ENCODE results near the gene MTFR1L. TPM values are rescaled to one million over a fixed set of nuclear protein-coding genes. Genes with fewer than 3 reads are reported as not detected.

Gene MTFR1L
- total and polyA plus RNA-seq, 7 donors: 26.1 to 150 (median 106) TPM

GRCh38 chr1:25813071-25813733, 6.6 kb upstream of the MTFR1L start:
- H3K27me3 ChIP-seq: no peaks in the 10 kb centered on the region
- intact Hi-C loops (cut with DNase I): loop anchor here (10.0 kb wide), 1 partner anchor 568 kb away; the partner anchor contains the start of gene RSRP1
- no peak for DNase-seq
- no peak overlapping the region for H3K4me3 ChIP-seq
- H3K27ac ChIP-seq: no peak overlapping the region
- H3K36me3 ChIP-seq: peaks cover 12 to 77% (median 39%) of the 10 kb centered on the region in 4 donors
- 81 to 83% methylated on average over 11 of the region's 11 CpGs for WGBS, 2 donors
- H3K9me3 ChIP-seq: no peaks in the 10 kb centered on the region
- peaks cover 0 to 17% (median 11%) of the 10 kb centered on the region in 4 donors for H3K4me1 ChIP-seq
- TF ChIP-seq EP300 (IDR thresholded peaks at IDR 0.05) (no peak), CTCF (IDR thresholded peaks at IDR 0.05) (no peak), POLR2AphosphoS5 (IDR thresholded peaks at IDR 0.05) (no peak), POLR2A (IDR thresholded peaks at IDR 0.05) (no peak)

- H3K27ac ChIP-seq: no peak overlapping the region
- no peaks in the 10 kb centered on the region for H3K27me3 ChIP-seq
- WGBS, 2 donors: 86 to 91% methylated on average over 24 of the region's 24 CpGs
- intact Hi-C loops (cut with DNase I): loop anchor here (10.0 kb wide), 1 partner anchor 569 kb away; the partner anchor contains the start of gene RSRP1
- no peak for DNase-seq
- H3K4me3 ChIP-seq: no peak overlapping the region
- peaks cover 0 to 23% (median 17%) of the 10 kb centered on the region in 4 donors for H3K4me1 ChIP-seq
- H3K9me3 ChIP-seq: no peaks in the 10 kb centered on the region
- TF ChIP-seq EP300 (IDR thresholded peaks at IDR 0.05) (no peak), POLR2AphosphoS5 (IDR thresholded peaks at IDR 0.05) (no peak), CTCF (IDR thresholded peaks at IDR 0.05) (no peak), POLR2A (IDR thresholded peaks at IDR 0.05) (no peak)
- H3K36me3 ChIP-seq: peaks cover 12 to 70% (median 37%) of the 10 kb centered on the region in 4 donors
Observed at GRCh38 chr1:25813734-25814471, 5.9 kb upstream of the MTFR1L start.

GRCh38 chr1:25814549-25815087, 5.1 kb upstream of the MTFR1L start:
- no peak overlapping the region for H3K4me3 ChIP-seq
- no peak for DNase-seq
- no peaks in the 10 kb centered on the region for H3K9me3 ChIP-seq
- H3K4me1 ChIP-seq: peaks cover under 1 to 26% (median 21%) of the 10 kb centered on the region in 4 donors
- H3K36me3 ChIP-seq: peaks cover 12 to 63% (median 32%) of the 10 kb centered on the region in 4 donors
- TF ChIP-seq POLR2AphosphoS5 (IDR thresholded peaks at IDR 0.05) (no peak), POLR2A (IDR thresholded peaks at IDR 0.05) (no peak), EP300 (IDR thresholded peaks at IDR 0.05) (no peak), CTCF (IDR thresholded peaks at IDR 0.05) (no peak)
- H3K27me3 ChIP-seq: no peaks in the 10 kb centered on the region
- intact Hi-C loops (cut with DNase I): loop anchor here (10.0 kb wide), 1 partner anchor 570 kb away; the partner anchor contains the start of gene RSRP1
- no peak overlapping the region for H3K27ac ChIP-seq
- WGBS, 2 donors: 92 to 93% methylated on average over 7 of the region's 7 CpGs

- H3K4me3 ChIP-seq: no peak overlapping the region
- peaks cover 12 to 55% (median 28%) of the 10 kb centered on the region in 4 donors for H3K36me3 ChIP-seq
- no peaks in the 10 kb centered on the region for H3K9me3 ChIP-seq
- TF ChIP-seq CTCF (IDR thresholded peaks at IDR 0.05) (no peak), POLR2A (IDR thresholded peaks at IDR 0.05) (no peak), EP300 (IDR thresholded peaks at IDR 0.05) (no peak), POLR2AphosphoS5 (IDR thresholded peaks at IDR 0.05) (no peak)
- no peak overlapping the region for H3K27ac ChIP-seq
- H3K27me3 ChIP-seq: no peaks in the 10 kb centered on the region
- peaks cover 2 to 22% (median 20%) of the 10 kb centered on the region in 4 donors for H3K4me1 ChIP-seq
- intact Hi-C loops (cut with DNase I): loop anchor here (10.0 kb wide), 1 partner anchor 571 kb away; the partner anchor contains the start of gene RSRP1
- WGBS, 2 donors: 95% methylated on average over 24 of the region's 24 CpGs
- DNase-seq: no peak
Observed at GRCh38 chr1:25815208-25816111, 4.3 kb upstream of the MTFR1L start.
